ENCODE measurements around the gene ABT1.
A peak's percentile ranks its signal among the peaks of the same experiment; 100 is the strongest.

Gene ABT1

GRCh38 chr6:26575494-26575939, 21.2 kb upstream of the ABT1 start:
- no peak for DNase-seq

GRCh38 chr6:26576407-26576843, 20.3 kb upstream of the ABT1 start:
- no peak for DNase-seq

GRCh38 chr6:26576929-26577719, 19.6 kb upstream of the ABT1 start:
- peak; percentile 17 for DNase-seq

- DNase-seq: no peak
These were observed 19.1 kb upstream of the ABT1 start for GRCh38 chr6:26577720-26578072.

GRCh38 chr6:26578279-26578678, 18.5 kb upstream of the ABT1 start:
- DNase-seq: no peak

- no peak for DNase-seq
These were observed 18.0 kb upstream of the ABT1 start for GRCh38 chr6:26578741-26579140.

GRCh38 chr6:26581164-26581915, 15.4 kb upstream of the ABT1 start:
- DNase-seq: no peak

GRCh38 chr6:26588965-26589364, 7.8 kb upstream of the ABT1 start:
- no peak for DNase-seq

GRCh38 chr6:26592649-26593048, 4.1 kb upstream of the ABT1 start:
- DNase-seq: no peak

- DNase-seq: no peak
These were observed 3.2 kb upstream of the ABT1 start for GRCh38 chr6:26593278-26594130.

- no peak for DNase-seq
These were observed 2.6 kb upstream of the ABT1 start for GRCh38 chr6:26594131-26594498.

- peak; percentile 41 for DNase-seq
These were observed 1.8 kb upstream of the ABT1 start for GRCh38 chr6:26594730-26595632.

GRCh38 chr6:26595669-26596269, 984 bp upstream of the ABT1 start:
- peak; percentile 86 for DNase-seq

GRCh38 chr6:26597389-26597766, 625 bp downstream of the ABT1 start:
- DNase-seq: no peak

- DNase-seq: no peak
These were observed 1.1 kb downstream of the ABT1 start for GRCh38 chr6:26597821-26598220.

- DNase-seq: no peak
These were observed 1.5 kb downstream of the ABT1 start for GRCh38 chr6:26598267-26598666.

- DNase-seq: no peak
These were observed 2.4 kb downstream of the ABT1 start for GRCh38 chr6:26599134-26599533.

- no peak for DNase-seq
These were observed 2.8 kb downstream of the ABT1 start for GRCh38 chr6:26599591-26599990.

GRCh38 chr6:26600759-26601158, 4.0 kb downstream of the ABT1 start:
- DNase-seq: no peak

GRCh38 chr6:26602262-26602661, 5.5 kb downstream of the ABT1 start:
- DNase-seq: no peak

- no peak for DNase-seq
These were observed 7.3 kb downstream of the ABT1 start for GRCh38 chr6:26604026-26604425.

- DNase-seq: no peak
These were observed 8.0 kb downstream of the ABT1 start for GRCh38 chr6:26604797-26605196.
